Neural progenitor cell (in vitro differentiated cells): Measurements from ENCODE around the gene MCM3. TPM values are rescaled to one million over a fixed set of nuclear protein-coding genes. Genes with fewer than 3 reads are reported as not detected.
A peak's percentile ranks its signal among the peaks of the same experiment; 100 is the strongest.

Source experiments
- DNase-seq: peaks from one replicate; pipeline ENCODE4 v3.0.0-alpha.2; 2016; ENCODE audit warnings: low spot score
- H2AFZ ChIP-seq: fragments of 200-600 bp; sonication (generic); replicated peaks from 2 replicates; pipeline ENCODE4 v1.6.1; 2016; ENCODE audit warnings: antibody characterized with exemption
- H3F3A ChIP-seq: fragments of 200-600 bp; sonication (generic); 2 replicates; pipeline ENCODE4 v1.6.1; 2016; ENCODE audit warnings: antibody characterized with exemption, low read depth
- H3K27ac ChIP-seq: fragments of 200-600 bp; sonication (generic); 2 replicates; pipeline ENCODE4 v1.5.1; 2016; ENCODE audit warnings: mild to moderate bottlenecking
- H3K27me3 ChIP-seq: fragments of 200-600 bp; sonication (generic); 2 replicates; pipeline ENCODE4 v1.6.1; 2016; ENCODE audit warnings: mild to moderate bottlenecking, moderate library complexity
- H3K36me3 ChIP-seq: fragments of 200-600 bp; sonication (generic); 2 replicates; pipeline ENCODE4 v1.5.1; 2016
- H3K4me1 ChIP-seq: fragments of 200-600 bp; sonication (generic); 2 replicates; pipeline ENCODE4 v1.6.1; 2016; ENCODE audit warnings: mixed run types
- H3K4me2 ChIP-seq: fragments of 200-600 bp; sonication (generic); 2 replicates; pipeline ENCODE4 v1.6.1; 2016
- H3K4me3 ChIP-seq: fragments of 200-600 bp; sonication (generic); 2 replicates; pipeline ENCODE4 v1.5.1; 2016
- H3K79me2 ChIP-seq: fragments of 200-600 bp; sonication (generic); 2 replicates; pipeline ENCODE4 v1.6.1; 2016; ENCODE audit warnings: low read depth
- H3K9ac ChIP-seq: fragments of 200-600 bp; sonication (generic); 2 replicates; pipeline ENCODE4 v1.6.1; 2016
- H3K9me3 ChIP-seq: fragments of 200-600 bp; sonication (generic); 2 replicates; pipeline ENCODE4 v1.5.1; 2016; ENCODE audit warnings: low read depth
- H4K20me1 ChIP-seq: fragments of 200-600 bp; sonication (generic); 2 replicates; pipeline ENCODE4 v1.6.1; 2016; ENCODE audit warnings: low read depth
- H3K27ac Mint-ChIP-seq: 3 replicates; pipeline ENCODE4 v1.8.0; 2021; ENCODE audit warnings: mixed read lengths
- H3K27me3 Mint-ChIP-seq: 2 replicates; pipeline ENCODE4 v1.8.0; 2022; ENCODE audit warnings: low read depth, mild to moderate bottlenecking, inconsistent platforms, moderate library complexity, mixed read lengths; ENCODE audit not compliant: insufficient read depth
- H3K36me3 Mint-ChIP-seq: 3 replicates; pipeline ENCODE4 v1.8.0; 2021; ENCODE audit warnings: mixed read lengths
- H3K4me1 Mint-ChIP-seq: 3 replicates; pipeline ENCODE4 v1.8.0; 2021; ENCODE audit warnings: mixed read lengths
- H3K4me3 Mint-ChIP-seq: 3 replicates; pipeline ENCODE4 v1.8.0; 2021; ENCODE audit warnings: mild to moderate bottlenecking, moderate library complexity, mixed read lengths
- H3K9me3 Mint-ChIP-seq: 3 replicates; pipeline ENCODE4 v1.8.0; 2020; ENCODE audit warnings: mixed read lengths
- CTCF ChIP-seq: fragments of 200-600 bp; sonication (generic); IDR thresholded peaks from 2 replicates; pipeline ENCODE4 v1.5.1; 2017; ENCODE audit warnings: antibody characterized with exemption, mild to moderate bottlenecking
- EZH2 ChIP-seq: fragments of 200-600 bp; sonication (generic); IDR thresholded peaks from 2 replicates; pipeline ENCODE4 v1.6.1; 2017; ENCODE audit warnings: antibody characterized with exemption, mild to moderate bottlenecking, moderate library complexity
- EZH2phosphoT487 ChIP-seq: fragments of 200-600 bp; sonication (generic); IDR thresholded peaks from 2 replicates; pipeline ENCODE4 v1.6.1; 2017; ENCODE audit warnings: antibody characterized with exemption
- total RNA-seq: library from RNA; depleted of rRNA; stranded (reverse); fragments of >200 nt; gene quantifications from 2 replicates; pipeline ENCODE4 v1.2.3, GENCODE V29; 2015; ENCODE audit warnings: low replicate concordance

MCM3 gene
- total RNA-seq, 1 donor from 2014 or later: 224 TPM

GRCh38 chr6:52300489-52300931 lies 16.0 kb upstream of the MCM3 start:
- peaks cover 50% of the 10 kb centered on the region for H3K9me3 Mint-ChIP-seq
- H3K36me3 Mint-ChIP-seq: peaks cover 6% of the 10 kb centered on the region
- Histone ChIP-seq H3K4me2 (peak overlapping the region; percentile 37), H4K20me1 (no peaks in the 10 kb centered on the region), H3K79me2 (no peaks in the 10 kb centered on the region), H3K4me3 (no peak overlapping the region), H3K36me3 (no peaks in the 10 kb centered on the region), H3K4me1 (peaks cover 11% of the 10 kb centered on the region), H3F3A (no peaks in the 10 kb centered on the region), H3K27ac (no peak overlapping the region), H2AFZ (no peak overlapping the region), H3K27me3 (no peaks in the 10 kb centered on the region), H3K9me3 (no peaks in the 10 kb centered on the region), H3K9ac (no peak overlapping the region)
- no peak overlapping the region for H3K27ac Mint-ChIP-seq
- TF ChIP-seq EZH2 (no peak), EZH2phosphoT487 (no peak), CTCF (no peak)
- peaks cover 12% of the 10 kb centered on the region for H3K27me3 Mint-ChIP-seq
- H3K4me3 Mint-ChIP-seq: no peak overlapping the region
- peak; percentile 59 for DNase-seq
- peaks cover 28% of the 10 kb centered on the region for H3K4me1 Mint-ChIP-seq

- peaks cover 50% of the 10 kb centered on the region for H3K9me3 Mint-ChIP-seq
- Histone ChIP-seq H3K4me3 (no peak overlapping the region), H3K79me2 (no peaks in the 10 kb centered on the region), H3F3A (no peaks in the 10 kb centered on the region), H3K4me2 (no peak overlapping the region), H3K36me3 (no peaks in the 10 kb centered on the region), H3K9me3 (no peaks in the 10 kb centered on the region), H3K4me1 (peaks cover 6% of the 10 kb centered on the region), H3K9ac (no peak overlapping the region), H4K20me1 (no peaks in the 10 kb centered on the region), H3K27me3 (no peaks in the 10 kb centered on the region), H3K27ac (no peak overlapping the region), H2AFZ (no peak overlapping the region)
- H3K27ac Mint-ChIP-seq: no peak overlapping the region
- DNase-seq: no peak
- peaks cover 20% of the 10 kb centered on the region for H3K4me1 Mint-ChIP-seq
- H3K27me3 Mint-ChIP-seq: peaks cover 10% of the 10 kb centered on the region
- no peak overlapping the region for H3K4me3 Mint-ChIP-seq
- H3K36me3 Mint-ChIP-seq: peaks cover 6% of the 10 kb centered on the region
- no peak for TF ChIP-seq EZH2
These were observed 15.1 kb upstream of the MCM3 start for GRCh38 chr6:52299653-52300052.

GRCh38 chr6:52297433-52297832 lies 12.9 kb upstream of the MCM3 start:
- Histone ChIP-seq H3K4me2 (no peak overlapping the region), H3K4me3 (no peak overlapping the region), H3K27me3 (no peaks in the 10 kb centered on the region), H3K4me1 (peaks cover 6% of the 10 kb centered on the region), H3F3A (no peaks in the 10 kb centered on the region), H3K79me2 (no peaks in the 10 kb centered on the region), H3K27ac (no peak overlapping the region), H2AFZ (no peak overlapping the region), H4K20me1 (no peaks in the 10 kb centered on the region), H3K9me3 (no peaks in the 10 kb centered on the region), H3K9ac (no peak overlapping the region), H3K36me3 (no peaks in the 10 kb centered on the region)
- H3K27ac Mint-ChIP-seq: peak overlapping the region; percentile 24
- no peak for TF ChIP-seq EZH2phosphoT487
- TF ChIP-seq CTCF: no peak
- TF ChIP-seq EZH2: no peak
- peaks cover 42% of the 10 kb centered on the region for H3K9me3 Mint-ChIP-seq
- no peak for DNase-seq
- H3K27me3 Mint-ChIP-seq: peaks cover 10% of the 10 kb centered on the region
- no peak overlapping the region for H3K4me3 Mint-ChIP-seq
- H3K36me3 Mint-ChIP-seq: peaks cover 6% of the 10 kb centered on the region
- H3K4me1 Mint-ChIP-seq: peaks cover 10% of the 10 kb centered on the region

- H4K20me1 ChIP-seq: no peaks in the 10 kb centered on the region
- peaks cover 6% of the 10 kb centered on the region for H3K36me3 Mint-ChIP-seq
- H3K4me2 ChIP-seq: no peak overlapping the region
- no peak for DNase-seq
- no peak overlapping the region for H2AFZ ChIP-seq
- H3K79me2 ChIP-seq: no peaks in the 10 kb centered on the region
- H3F3A ChIP-seq: no peaks in the 10 kb centered on the region
- H3K27me3 Mint-ChIP-seq: no peaks in the 10 kb centered on the region
- H3K9me3 Mint-ChIP-seq: peaks cover 17% of the 10 kb centered on the region
- TF ChIP-seq EZH2 (no peak), EZH2phosphoT487 (no peak), CTCF (no peak)
- no peaks in the 10 kb centered on the region for H3K36me3 ChIP-seq
- no peaks in the 10 kb centered on the region for H3K9me3 ChIP-seq
- peaks cover 2% of the 10 kb centered on the region for H3K4me1 Mint-ChIP-seq
- H3K9ac ChIP-seq: no peak overlapping the region
- no peaks in the 10 kb centered on the region for H3K4me1 ChIP-seq
- no peaks in the 10 kb centered on the region for H3K27me3 ChIP-seq
- H3K27ac ChIP-seq: no peak overlapping the region
- H3K4me3 ChIP-seq: no peak overlapping the region
- H3K4me3 Mint-ChIP-seq: no peak overlapping the region
- H3K27ac Mint-ChIP-seq: no peak overlapping the region
These were observed 8.5 kb upstream of the MCM3 start for GRCh38 chr6:52293067-52293466.
